ENCODE data around the gene C2orf76.

The C2orf76 gene

GRCh38 chr2:119352357-119352756 is 14.3 kb downstream of the C2orf76 start:
- Histone ChIP-seq H3K36me3 (ENCODE audit: control insufficient read depth, insufficient read depth, low read length) (no peaks in the 10 kb centered on the region), H3K9me3 (ENCODE audit: control insufficient read depth, insufficient read depth, low read length) (no peaks in the 10 kb centered on the region), H3K9ac (ENCODE audit: low read depth, low read length) (no peak overlapping the region), H3K27me3 (ENCODE audit: control insufficient read depth, insufficient read depth, low read length) (no peaks in the 10 kb centered on the region), H3K4me3 (ENCODE audit: low read depth, low read length) (no peak overlapping the region), H3K4me1 (ENCODE audit: control insufficient read depth, insufficient read depth, low read length) (peaks cover 5% of the 10 kb centered on the region)

GRCh38 chr2:119350311-119350998 is 16.2 kb downstream of the C2orf76 start:
- H3K36me3 ChIP-seq (ENCODE audit: control insufficient read depth, insufficient read depth, low read length): no peaks in the 10 kb centered on the region
- H3K27me3 ChIP-seq (ENCODE audit: control insufficient read depth, insufficient read depth, low read length): no peaks in the 10 kb centered on the region
- no peak overlapping the region for H3K4me3 ChIP-seq (ENCODE audit: low read depth, low read length)
- H3K9ac ChIP-seq (ENCODE audit: low read depth, low read length): no peak overlapping the region
- H3K4me1 ChIP-seq (ENCODE audit: control insufficient read depth, insufficient read depth, low read length): peaks cover 5% of the 10 kb centered on the region
- no peaks in the 10 kb centered on the region for H3K9me3 ChIP-seq (ENCODE audit: control insufficient read depth, insufficient read depth, low read length)

- Histone ChIP-seq H3K9me3 (ENCODE audit: control insufficient read depth, insufficient read depth, low read length) (no peaks in the 10 kb centered on the region), H3K4me1 (ENCODE audit: control insufficient read depth, insufficient read depth, low read length) (peaks cover 5% of the 10 kb centered on the region), H3K36me3 (ENCODE audit: control insufficient read depth, insufficient read depth, low read length) (no peaks in the 10 kb centered on the region), H3K4me3 (ENCODE audit: low read depth, low read length) (no peak overlapping the region), H3K27me3 (ENCODE audit: control insufficient read depth, insufficient read depth, low read length) (no peaks in the 10 kb centered on the region), H3K9ac (ENCODE audit: low read depth, low read length) (no peak overlapping the region)
Measured at GRCh38 chr2:119349289-119349688, 17.3 kb downstream of the C2orf76 start.

GRCh38 chr2:119341684-119342083 is 24.9 kb downstream of the C2orf76 start:
- Histone ChIP-seq H3K4me3 (ENCODE audit: low read depth, low read length) (no peak overlapping the region), H3K36me3 (ENCODE audit: control insufficient read depth, insufficient read depth, low read length) (no peaks in the 10 kb centered on the region), H3K27me3 (ENCODE audit: control insufficient read depth, insufficient read depth, low read length) (no peaks in the 10 kb centered on the region), H3K4me1 (ENCODE audit: control insufficient read depth, insufficient read depth, low read length) (no peaks in the 10 kb centered on the region), H3K9me3 (ENCODE audit: control insufficient read depth, insufficient read depth, low read length) (no peaks in the 10 kb centered on the region), H3K9ac (ENCODE audit: low read depth, low read length) (no peak overlapping the region)

DNA sequence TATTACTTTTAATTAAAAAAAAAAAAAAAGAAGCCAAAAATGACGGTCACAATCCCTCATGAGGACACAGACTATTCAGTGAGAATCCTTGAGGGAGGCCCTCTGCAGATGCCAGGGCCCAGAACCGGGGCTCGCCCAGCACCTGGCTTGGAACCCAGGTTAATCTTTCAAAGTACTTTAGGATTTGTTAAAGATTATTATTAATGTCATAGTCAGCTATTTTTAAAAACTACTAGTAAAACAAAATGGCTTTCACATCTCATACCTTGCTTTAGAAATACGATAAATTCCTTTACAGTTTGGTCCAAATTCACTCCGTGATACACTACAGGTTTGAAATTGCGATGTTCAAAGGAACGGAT is 27.1 kb downstream of the C2orf76 start:
- no peak overlapping the region for H3K4me3 ChIP-seq (ENCODE audit: low read depth, low read length)
- H3K4me1 ChIP-seq (ENCODE audit: control insufficient read depth, insufficient read depth, low read length): no peaks in the 10 kb centered on the region
- no peaks in the 10 kb centered on the region for H3K9me3 ChIP-seq (ENCODE audit: control insufficient read depth, insufficient read depth, low read length)
- no peaks in the 10 kb centered on the region for H3K36me3 ChIP-seq (ENCODE audit: control insufficient read depth, insufficient read depth, low read length)
- H3K27me3 ChIP-seq (ENCODE audit: control insufficient read depth, insufficient read depth, low read length): no peaks in the 10 kb centered on the region
- H3K9ac ChIP-seq (ENCODE audit: low read depth, low read length): no peak overlapping the region

GRCh38 chr2:119338826-119339561 is 27.6 kb downstream of the C2orf76 start:
- H3K36me3 ChIP-seq (ENCODE audit: control insufficient read depth, insufficient read depth, low read length): no peaks in the 10 kb centered on the region
- H3K27me3 ChIP-seq (ENCODE audit: control insufficient read depth, insufficient read depth, low read length): no peaks in the 10 kb centered on the region
- H3K9ac ChIP-seq (ENCODE audit: low read depth, low read length): no peak overlapping the region

DNA sequence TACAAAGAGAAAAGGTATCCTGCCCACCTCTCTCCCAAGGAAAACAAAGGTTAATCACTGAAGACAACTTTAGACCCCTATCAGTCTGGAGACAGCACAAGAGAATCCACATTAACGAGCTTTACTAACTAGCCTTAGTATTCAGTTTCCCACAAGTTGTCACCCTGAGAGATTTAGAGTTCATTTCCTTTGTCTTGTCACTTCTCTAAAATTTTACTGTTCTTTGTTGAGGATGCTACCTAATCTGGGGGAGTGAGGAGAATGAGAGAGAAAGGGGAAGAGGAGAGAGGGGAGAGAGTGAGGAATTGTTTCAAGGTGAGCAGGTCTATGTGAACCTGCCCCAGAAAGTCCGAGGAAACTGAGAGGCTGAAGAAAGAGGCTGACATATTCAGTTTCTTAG is 28.4 kb downstream of the C2orf76 start:
- Histone ChIP-seq H3K9ac (ENCODE audit: low read depth, low read length) (no peak overlapping the region), H3K27me3 (ENCODE audit: control insufficient read depth, insufficient read depth, low read length) (no peaks in the 10 kb centered on the region), H3K4me3 (ENCODE audit: low read depth, low read length) (no peak overlapping the region), H3K4me1 (ENCODE audit: control insufficient read depth, insufficient read depth, low read length) (no peaks in the 10 kb centered on the region), H3K36me3 (ENCODE audit: control insufficient read depth, insufficient read depth, low read length) (no peaks in the 10 kb centered on the region), H3K9me3 (ENCODE audit: control insufficient read depth, insufficient read depth, low read length) (no peaks in the 10 kb centered on the region)

More at GRCh38 chr2:119338826-119339561, 27.6 kb downstream of the C2orf76 start:
- Histone ChIP-seq H3K4me3 (ENCODE audit: low read depth, low read length) (no peak overlapping the region), H3K9me3 (ENCODE audit: control insufficient read depth, insufficient read depth, low read length) (no peaks in the 10 kb centered on the region), H3K4me1 (ENCODE audit: control insufficient read depth, insufficient read depth, low read length) (no peaks in the 10 kb centered on the region)

GRCh38 chr2:119337749-119338148 is 28.9 kb downstream of the C2orf76 start:
- no peaks in the 10 kb centered on the region for H3K9me3 ChIP-seq (ENCODE audit: control insufficient read depth, insufficient read depth, low read length)
- no peaks in the 10 kb centered on the region for H3K4me1 ChIP-seq (ENCODE audit: control insufficient read depth, insufficient read depth, low read length)
- H3K27me3 ChIP-seq (ENCODE audit: control insufficient read depth, insufficient read depth, low read length): no peaks in the 10 kb centered on the region
- H3K4me3 ChIP-seq (ENCODE audit: low read depth, low read length): no peak overlapping the region
- no peaks in the 10 kb centered on the region for H3K36me3 ChIP-seq (ENCODE audit: control insufficient read depth, insufficient read depth, low read length)
- no peak overlapping the region for H3K9ac ChIP-seq (ENCODE audit: low read depth, low read length)

DNA sequence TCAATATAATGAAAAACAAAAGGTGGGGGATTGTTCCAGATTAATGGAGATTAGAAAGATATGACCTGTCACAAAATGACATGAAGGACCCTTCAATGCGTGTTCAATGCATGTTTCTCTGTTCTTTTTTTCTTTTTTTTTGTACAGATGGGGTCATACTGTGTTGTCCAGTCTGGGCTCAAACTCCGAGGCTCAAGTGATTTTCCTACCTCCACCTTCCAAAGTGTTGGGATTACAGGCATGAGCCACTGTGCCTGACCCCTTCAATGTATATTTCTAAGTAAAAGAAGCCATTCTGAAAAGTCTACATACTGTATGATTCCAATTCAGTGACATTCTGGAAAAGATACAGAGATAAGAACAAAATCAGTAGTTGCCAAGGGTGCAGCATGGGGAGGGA is 32.8 kb downstream of the C2orf76 start:
- no peak overlapping the region for H3K4me3 ChIP-seq (ENCODE audit: low read depth, low read length)
- no peaks in the 10 kb centered on the region for H3K36me3 ChIP-seq (ENCODE audit: control insufficient read depth, insufficient read depth, low read length)
- H3K9ac ChIP-seq (ENCODE audit: low read depth, low read length): no peak overlapping the region
- H3K9me3 ChIP-seq (ENCODE audit: control insufficient read depth, insufficient read depth, low read length): no peaks in the 10 kb centered on the region
- H3K27me3 ChIP-seq (ENCODE audit: control insufficient read depth, insufficient read depth, low read length): no peaks in the 10 kb centered on the region
- no peaks in the 10 kb centered on the region for H3K4me1 ChIP-seq (ENCODE audit: control insufficient read depth, insufficient read depth, low read length)

DNA sequence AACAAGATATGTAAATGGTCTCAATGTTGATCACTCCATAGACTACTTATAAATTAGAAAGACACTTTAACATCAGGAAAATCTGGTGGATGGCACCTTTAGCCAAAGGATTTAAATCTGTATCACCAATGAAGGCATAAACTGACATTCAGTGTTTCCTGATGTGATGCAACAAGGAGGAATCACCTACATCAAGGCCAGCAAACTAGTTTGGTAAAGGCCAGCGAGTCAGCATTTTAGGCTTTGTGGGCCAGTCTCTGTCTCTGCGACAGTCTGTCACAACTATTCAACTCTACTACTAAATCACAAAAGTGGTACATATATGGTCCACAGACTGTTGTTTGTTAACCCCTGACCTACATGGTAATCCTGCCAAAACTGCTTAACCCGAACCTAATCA is 33.3 kb downstream of the C2orf76 start:
- H3K9me3 ChIP-seq (ENCODE audit: control insufficient read depth, insufficient read depth, low read length): no peaks in the 10 kb centered on the region
- no peak overlapping the region for H3K9ac ChIP-seq (ENCODE audit: low read depth, low read length)
- no peak overlapping the region for H3K4me3 ChIP-seq (ENCODE audit: low read depth, low read length)
- no peaks in the 10 kb centered on the region for H3K4me1 ChIP-seq (ENCODE audit: control insufficient read depth, insufficient read depth, low read length)
- H3K27me3 ChIP-seq (ENCODE audit: control insufficient read depth, insufficient read depth, low read length): no peaks in the 10 kb centered on the region
- H3K36me3 ChIP-seq (ENCODE audit: control insufficient read depth, insufficient read depth, low read length): no peaks in the 10 kb centered on the region

DNA sequence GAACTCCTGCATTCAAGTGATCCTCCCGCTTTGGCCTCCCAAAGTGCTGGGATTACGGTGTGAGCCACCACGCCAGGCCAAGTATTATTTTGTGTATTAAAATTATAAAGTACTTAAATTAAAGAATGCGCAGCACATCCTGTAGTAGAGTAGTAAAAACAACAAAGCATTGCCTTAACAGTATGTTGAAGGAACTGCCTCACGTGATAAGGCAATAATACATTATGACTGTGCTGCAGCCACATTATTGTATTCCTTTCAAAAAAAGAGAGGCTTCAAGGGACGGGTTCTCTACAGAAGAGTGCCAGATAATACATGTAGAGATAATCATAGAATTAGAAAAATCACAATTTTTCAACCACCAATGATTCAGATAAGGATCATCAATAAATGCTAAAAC is 33.7 kb downstream of the C2orf76 start:
- H3K36me3 ChIP-seq (ENCODE audit: control insufficient read depth, insufficient read depth, low read length): no peaks in the 10 kb centered on the region
- H3K4me1 ChIP-seq (ENCODE audit: control insufficient read depth, insufficient read depth, low read length): no peaks in the 10 kb centered on the region
- no peak overlapping the region for H3K4me3 ChIP-seq (ENCODE audit: low read depth, low read length)
- H3K9me3 ChIP-seq (ENCODE audit: control insufficient read depth, insufficient read depth, low read length): no peaks in the 10 kb centered on the region
- H3K9ac ChIP-seq (ENCODE audit: low read depth, low read length): no peak overlapping the region
- H3K27me3 ChIP-seq (ENCODE audit: control insufficient read depth, insufficient read depth, low read length): no peaks in the 10 kb centered on the region

- Histone ChIP-seq H3K36me3 (ENCODE audit: control insufficient read depth, insufficient read depth, low read length) (no peaks in the 10 kb centered on the region), H3K9ac (ENCODE audit: low read depth, low read length) (no peak overlapping the region), H3K9me3 (ENCODE audit: control insufficient read depth, insufficient read depth, low read length) (no peaks in the 10 kb centered on the region), H3K27me3 (ENCODE audit: control insufficient read depth, insufficient read depth, low read length) (no peaks in the 10 kb centered on the region), H3K4me3 (ENCODE audit: low read depth, low read length) (no peak overlapping the region), H3K4me1 (ENCODE audit: control insufficient read depth, insufficient read depth, low read length) (no peaks in the 10 kb centered on the region)
Measured at GRCh38 chr2:119327431-119327830, 39.2 kb downstream of the C2orf76 start.
